PFSK-1 (cell line): ENCODE data around the gene URAD.

Experiments used
- FOXP2 ChIP-seq: optimal IDR thresholded peaks from 2 replicates; pipeline ENCODE3; 2011; ENCODE audit warnings: borderline replicate concordance, control low read depth, inconsistent platforms; ENCODE audit not compliant: insufficient read depth; ENCODE audit errors: extremely low read length, extremely low read depth
- POLR2AphosphoS5 ChIP-seq: IDR thresholded peaks from 2 replicates; pipeline ENCODE4 v1.6.1; 2012; ENCODE audit warnings: low read depth, mild to moderate bottlenecking, control low read depth, low read length, moderate library complexity
- REST ChIP-seq, 2 experiments: IDR thresholded peaks; 2 replicates each; pipeline versions ENCODE4 v1.6.1 to v1.8.0; 2011 to 2012; ENCODE audit warnings: low read depth in 2 of 2, low read length in 2 of 2, control low read depth in 1 of 2, inconsistent platforms in 1 of 2, mild to moderate bottlenecking in 1 of 2, moderate library complexity in 1 of 2; ENCODE audit not compliant: insufficient read depth in 1 of 2
- SIN3A ChIP-seq: IDR thresholded peaks from 2 replicates; pipeline ENCODE4 v1.6.1; 2012; ENCODE audit warnings: mild to moderate bottlenecking, low read length, moderate library complexity, borderline replicate concordance; ENCODE audit not compliant: insufficient read depth
- TAF1 ChIP-seq: IDR thresholded peaks from 2 replicates; pipeline ENCODE4 v1.6.1; 2012; ENCODE audit warnings: low read length, control low read depth, borderline replicate concordance; ENCODE audit not compliant: insufficient read depth

URAD gene

GRCh38 chr13:28010046-28010445 is 21.6 kb upstream of the URAD start:
- TF ChIP-seq REST (IDR thresholded peaks at IDR 0.05; ENCODE audit: insufficient read depth in 1 of 2, low read depth in 2 of 2, low read length in 2 of 2) = no peak
- no peak for TF ChIP-seq SIN3A
- TF ChIP-seq FOXP2 = no peak
- TF ChIP-seq POLR2AphosphoS5 = no peak
- no peak for TF ChIP-seq TAF1

- TF ChIP-seq TAF1 = no peak
- TF ChIP-seq REST (IDR thresholded peaks at IDR 0.05; ENCODE audit: insufficient read depth in 1 of 2, low read depth in 2 of 2, low read length in 2 of 2) = no peak
- TF ChIP-seq POLR2AphosphoS5 = no peak
Measured at GRCh38 chr13:28002886-28003698, 14.6 kb upstream of the URAD start.

GRCh38 chr13:28001837-28002473 is 13.5 kb upstream of the URAD start:
- TF ChIP-seq REST (IDR thresholded peaks at IDR 0.05; ENCODE audit: insufficient read depth in 1 of 2, low read depth in 2 of 2, low read length in 2 of 2) = no peak
- TF ChIP-seq SIN3A = no peak
- TF ChIP-seq POLR2AphosphoS5 = no peak
- TF ChIP-seq FOXP2 = no peak
- TF ChIP-seq TAF1 = no peak

GRCh38 chr13:28001049-28001448 is 12.6 kb upstream of the URAD start:
- TF ChIP-seq FOXP2 = no peak
- no peak for TF ChIP-seq POLR2AphosphoS5

GRCh38 chr13:28000567-28000966 is 12.1 kb upstream of the URAD start:
- TF ChIP-seq SIN3A = no peak
- TF ChIP-seq TAF1 = no peak
- no peak for TF ChIP-seq REST (IDR thresholded peaks at IDR 0.05; ENCODE audit: insufficient read depth in 1 of 2, low read depth in 2 of 2, low read length in 2 of 2)
- TF ChIP-seq FOXP2 = no peak
- TF ChIP-seq POLR2AphosphoS5 = no peak
